NCI-H226 (cell line): ENCODE results near the gene COLEC11.
"Not testable (repeated sequence)": the region's sequence is repeated elsewhere in the genome, so short reads cannot be mapped to it uniquely, and the experiment has no call there.

ENCODE experiments used
- DNase-seq: peaks from one replicate; pipeline ENCODE4 v3.0.0-alpha.2; 2015

COLEC11 gene

DNA sequence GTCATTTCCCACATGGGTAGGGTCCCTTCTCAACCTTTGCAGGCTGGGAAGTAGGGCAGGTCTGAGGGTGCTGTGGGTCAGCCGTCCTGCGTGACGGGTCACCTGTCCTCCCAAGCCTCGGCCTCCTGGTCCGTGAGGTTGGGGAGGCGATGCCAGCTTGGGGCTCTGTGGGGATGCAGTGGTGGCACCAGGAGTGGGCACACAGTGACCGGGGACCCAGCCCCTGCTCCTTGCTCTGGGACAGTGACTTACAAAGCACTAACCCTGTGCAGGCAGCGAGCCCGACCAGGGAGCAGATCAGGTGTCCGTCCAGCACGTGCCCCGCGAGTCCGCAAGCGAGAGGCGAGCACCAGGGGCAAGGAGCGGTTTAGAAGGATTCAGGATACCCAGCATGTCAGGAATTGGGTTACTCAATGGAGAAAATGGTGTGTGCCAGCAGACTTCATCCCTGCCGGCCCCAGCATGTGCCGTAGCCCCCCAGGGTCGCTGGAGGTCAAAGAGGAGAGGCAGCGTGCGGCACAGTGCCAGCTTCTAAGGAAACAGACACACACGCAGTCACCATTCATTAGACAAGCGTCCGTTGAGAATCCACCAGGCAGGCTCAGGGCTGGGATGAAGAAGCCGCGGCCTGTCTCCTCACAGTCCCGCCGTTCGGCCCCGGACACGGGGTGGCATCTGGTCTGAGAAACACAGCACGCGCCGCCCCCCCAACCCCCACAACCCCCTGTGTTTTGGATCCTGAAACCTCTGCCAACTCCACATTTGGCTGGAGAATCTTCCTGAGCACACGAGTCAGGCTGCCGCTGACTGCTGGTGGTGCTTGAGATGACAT, 11.7 kb downstream of the COLEC11 start:
- DNase-seq: no peak

DNA sequence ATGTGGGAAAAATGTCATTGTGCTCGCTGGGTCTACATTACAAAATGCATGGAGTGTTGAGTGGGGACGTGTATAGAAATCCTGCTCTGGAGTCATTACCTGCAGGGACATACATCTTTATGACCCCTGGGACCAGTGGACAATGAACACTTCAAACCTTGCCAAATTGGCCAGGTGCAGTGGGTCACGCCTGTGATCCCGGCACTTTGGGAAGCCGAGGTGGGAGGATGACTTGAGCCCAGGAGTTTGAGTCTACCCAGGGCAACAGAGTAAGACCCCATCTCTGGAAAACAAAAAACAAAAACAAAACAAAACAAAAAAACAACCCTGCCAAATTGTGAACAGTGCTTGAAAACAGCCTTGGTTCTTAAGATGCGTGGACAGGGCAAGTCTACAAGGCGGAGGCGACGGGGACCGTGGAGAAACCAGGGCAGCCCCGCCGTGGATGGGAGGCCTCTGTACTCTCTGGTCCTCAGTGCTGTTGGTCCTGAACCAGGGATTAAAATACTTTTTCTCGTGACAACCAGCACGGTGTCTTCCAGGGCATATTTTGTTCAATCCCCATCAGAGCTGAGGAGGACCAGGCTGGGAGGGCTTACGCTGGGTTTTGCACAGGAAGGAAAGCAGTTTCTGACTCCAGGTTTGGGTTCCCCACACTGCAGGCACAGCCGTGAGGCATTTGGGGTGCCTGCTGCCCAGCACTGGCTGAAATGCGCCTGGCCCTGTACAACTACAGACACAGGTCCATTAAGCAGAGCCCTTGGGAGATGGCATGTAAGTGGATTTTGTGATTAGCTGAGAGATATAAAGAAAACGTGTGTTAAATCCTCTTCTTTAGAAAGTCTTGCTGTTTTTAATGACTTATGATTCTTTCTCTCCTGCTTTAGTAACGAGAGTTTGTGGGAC, 13.7 kb downstream of the COLEC11 start:
- DNase-seq: no peak

DNA sequence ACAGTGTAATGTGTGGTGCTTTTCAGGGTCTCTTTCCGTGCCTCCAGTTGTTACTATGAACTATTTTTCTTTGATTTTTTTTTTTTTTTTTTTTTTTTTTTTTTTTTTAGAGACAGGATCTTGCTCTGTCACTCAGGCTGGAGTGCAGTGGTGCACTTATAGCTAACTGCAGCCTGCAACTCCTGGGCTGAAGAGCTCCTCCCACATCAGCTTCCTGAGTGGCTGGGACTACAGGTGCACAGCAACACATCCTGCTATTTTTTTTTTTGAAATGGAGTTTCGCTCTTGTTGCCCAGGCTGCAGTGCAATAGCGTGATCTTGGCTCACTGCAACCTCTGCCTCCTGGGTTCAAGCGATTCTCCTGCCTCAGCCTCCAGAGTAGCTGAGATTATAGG, 14.4 kb downstream of the COLEC11 start:
- DNase-seq: not testable (repeated sequence)

DNA sequence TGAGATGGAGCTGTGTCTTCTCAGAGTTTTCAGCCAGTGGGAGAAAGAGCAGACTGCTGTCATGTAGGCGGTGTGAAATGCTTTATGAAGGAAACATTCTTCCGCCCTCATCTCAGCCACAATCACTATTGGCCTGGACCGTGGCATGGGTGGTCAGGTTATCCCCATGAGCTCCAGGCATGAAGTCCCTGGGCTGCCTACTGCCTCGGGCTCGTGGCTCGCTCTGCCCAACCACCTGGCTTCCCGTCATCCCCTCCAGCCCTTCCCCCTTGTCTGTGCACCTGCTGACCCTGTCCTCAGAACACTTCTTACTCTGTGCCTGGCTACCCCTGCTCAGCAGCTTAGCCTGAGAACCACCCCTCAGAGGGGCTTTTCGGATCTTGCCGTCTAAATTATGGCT, 15.5 kb downstream of the COLEC11 start:
- DNase-seq: no peak

DNA sequence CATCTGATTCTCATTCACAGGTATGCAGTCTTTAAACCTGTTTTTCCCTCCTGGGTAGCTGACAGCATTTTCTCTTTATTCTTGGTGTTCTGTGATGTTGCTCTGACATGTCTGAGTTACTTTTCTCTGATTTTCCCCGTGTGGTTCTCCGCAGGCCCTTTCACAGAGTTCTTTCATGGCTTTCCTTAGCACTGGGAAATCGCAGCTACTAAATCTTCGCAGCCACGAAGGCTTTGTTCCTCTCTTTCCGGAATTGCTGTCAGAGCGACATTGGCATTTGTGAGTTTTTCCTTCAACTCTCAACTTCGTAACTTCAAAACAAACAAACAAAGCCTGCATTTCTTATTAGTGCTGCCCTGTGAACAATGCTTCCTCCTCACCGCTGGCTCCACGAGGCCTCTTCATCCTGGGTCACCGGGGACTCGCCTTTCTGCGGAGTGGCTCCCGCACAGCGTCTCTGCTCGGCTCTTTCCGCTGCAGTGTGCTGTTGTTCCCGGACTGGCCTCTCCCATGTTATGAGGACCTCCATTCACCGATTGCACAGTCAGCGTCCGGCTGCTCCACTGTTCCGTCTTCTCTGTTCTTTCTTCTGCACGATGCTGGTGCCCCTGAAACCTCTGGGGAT, 16.1 kb downstream of the COLEC11 start:
- DNase-seq: no peak

DNA sequence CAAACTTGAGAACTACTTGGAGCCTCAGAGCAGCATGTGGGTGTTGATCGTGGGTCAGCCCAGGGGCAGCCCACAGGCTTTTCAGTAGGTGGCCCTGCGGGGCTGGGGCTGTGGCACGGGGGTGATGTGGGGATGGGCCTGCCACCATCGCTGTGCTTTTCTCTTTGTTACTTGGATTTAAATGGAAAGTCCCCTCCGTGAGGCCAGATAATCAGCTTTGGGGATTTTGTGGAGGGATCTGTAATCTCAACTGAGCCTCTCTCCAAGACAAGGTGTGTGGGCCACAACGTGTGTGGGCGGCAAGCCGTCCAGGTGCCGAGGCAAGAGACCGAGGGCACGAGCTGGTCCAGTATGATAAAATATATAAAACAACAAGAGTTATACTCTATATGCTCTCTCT, 16.7 kb downstream of the COLEC11 start:
- no peak for DNase-seq

DNA sequence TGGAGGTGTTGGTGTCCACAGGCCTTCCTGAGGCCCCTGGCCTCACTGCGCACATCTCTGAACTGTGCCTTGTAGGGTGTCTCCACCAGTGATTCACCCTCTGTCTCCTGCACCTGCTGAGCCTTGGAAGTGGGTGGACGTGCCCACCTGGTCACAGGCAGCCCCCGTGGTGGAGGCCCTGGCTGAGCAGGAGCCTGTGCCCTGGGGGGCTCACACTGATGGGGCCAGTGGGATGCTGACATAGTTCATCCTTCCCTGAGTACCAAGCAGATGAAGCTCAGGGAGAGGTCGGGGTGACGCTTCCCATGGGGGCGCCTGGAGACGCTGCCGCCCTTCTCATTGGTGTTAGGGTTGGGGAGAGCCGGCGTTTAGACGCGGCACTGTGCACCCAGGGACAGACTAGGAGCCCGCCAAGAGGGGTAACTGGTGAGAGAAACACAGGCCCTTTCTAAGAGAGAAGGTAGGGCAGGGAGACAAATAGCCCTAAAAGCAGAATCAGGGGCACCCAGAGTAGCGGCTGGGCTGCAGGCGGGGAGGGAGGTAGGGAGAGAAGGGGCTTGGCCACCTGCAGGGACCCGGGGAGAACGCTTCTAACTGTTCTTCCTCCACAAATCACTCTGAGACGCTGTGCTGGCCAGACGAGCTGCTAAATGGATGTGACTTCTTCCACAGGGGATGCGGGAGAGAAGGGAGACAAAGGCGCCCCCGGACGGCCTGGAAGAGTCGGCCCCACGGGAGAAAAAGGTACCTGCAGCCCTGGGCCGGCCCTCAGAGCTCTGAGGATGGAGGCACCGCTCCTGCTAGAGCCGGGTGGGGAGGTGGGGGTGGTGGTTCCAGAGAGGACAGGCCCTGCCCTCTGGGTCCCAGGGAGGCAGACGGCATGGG, 18.0 kb downstream of the COLEC11 start:
- DNase-seq: no peak

DNA sequence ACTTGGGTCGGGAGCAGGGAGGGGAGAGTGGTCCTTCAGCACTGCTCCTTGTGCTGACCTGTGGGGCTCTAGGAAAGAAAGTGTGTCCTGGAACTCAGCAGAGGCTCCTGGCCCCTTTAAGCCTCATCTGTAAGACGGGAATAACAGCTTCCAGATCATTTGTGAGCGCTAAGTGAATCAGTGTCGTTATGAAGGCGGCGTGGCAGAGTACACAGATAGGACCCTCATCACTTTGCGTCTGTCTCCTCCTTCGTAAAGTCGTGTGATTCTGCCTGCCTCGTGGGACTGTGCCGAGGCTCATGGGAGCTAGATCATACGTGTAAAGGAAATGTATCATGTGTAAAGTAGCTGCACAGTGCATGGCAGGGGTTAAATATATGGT, 18.6 kb downstream of the COLEC11 start:
- no peak for DNase-seq

DNA sequence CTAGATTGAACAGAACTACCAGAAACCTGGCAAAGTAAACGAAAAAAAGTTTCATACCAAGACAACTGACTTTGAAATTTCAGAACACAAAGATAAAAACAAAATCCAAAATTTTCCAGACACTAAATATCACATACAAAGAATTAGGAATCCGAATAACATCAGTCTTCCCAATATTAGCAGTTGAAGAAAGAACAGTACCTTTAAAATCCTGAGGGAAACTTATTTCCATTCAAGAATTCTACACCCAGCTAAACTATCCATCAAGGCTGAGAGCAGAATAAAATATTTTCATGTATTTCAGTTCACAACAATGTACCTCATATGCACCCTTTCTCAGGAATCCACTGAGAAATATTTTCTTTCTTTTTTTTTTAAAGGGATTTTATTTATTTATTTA, 19.8 kb downstream of the COLEC11 start:
- DNase-seq: not testable (repeated sequence)

DNA sequence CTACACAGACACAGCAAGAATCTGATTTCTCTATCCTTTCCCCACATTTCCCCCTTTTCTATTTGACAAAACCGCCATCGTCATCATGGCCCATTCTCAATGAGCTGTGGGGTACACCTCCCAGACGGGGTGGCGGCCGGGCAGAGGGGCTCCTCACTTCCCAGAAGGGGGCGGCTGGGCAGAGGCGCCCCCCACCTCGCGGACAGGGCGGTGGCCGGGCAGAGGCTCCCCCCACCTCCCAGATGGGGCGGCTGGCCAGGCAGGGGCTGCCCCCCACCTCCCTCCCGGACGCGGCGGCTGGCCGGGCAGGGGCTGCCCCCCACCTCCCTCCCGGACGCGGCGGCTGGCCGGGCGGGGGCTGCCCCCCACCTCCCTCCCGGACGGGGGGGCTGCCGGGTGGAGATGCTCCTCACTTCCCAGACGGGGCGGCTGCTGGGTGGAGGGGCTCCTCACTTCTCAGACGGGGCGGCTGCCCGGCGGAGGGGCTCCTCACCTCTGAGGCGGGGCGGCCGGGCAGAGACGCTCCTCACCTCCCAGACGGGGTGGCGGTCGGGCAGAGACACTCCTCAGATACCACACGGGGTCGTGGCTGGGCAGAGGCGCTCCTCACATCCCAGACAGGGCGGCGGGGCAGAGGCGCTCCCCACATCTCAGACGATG, 20.8 kb downstream of the COLEC11 start:
- DNase-seq: not testable (repeated sequence)

DNA sequence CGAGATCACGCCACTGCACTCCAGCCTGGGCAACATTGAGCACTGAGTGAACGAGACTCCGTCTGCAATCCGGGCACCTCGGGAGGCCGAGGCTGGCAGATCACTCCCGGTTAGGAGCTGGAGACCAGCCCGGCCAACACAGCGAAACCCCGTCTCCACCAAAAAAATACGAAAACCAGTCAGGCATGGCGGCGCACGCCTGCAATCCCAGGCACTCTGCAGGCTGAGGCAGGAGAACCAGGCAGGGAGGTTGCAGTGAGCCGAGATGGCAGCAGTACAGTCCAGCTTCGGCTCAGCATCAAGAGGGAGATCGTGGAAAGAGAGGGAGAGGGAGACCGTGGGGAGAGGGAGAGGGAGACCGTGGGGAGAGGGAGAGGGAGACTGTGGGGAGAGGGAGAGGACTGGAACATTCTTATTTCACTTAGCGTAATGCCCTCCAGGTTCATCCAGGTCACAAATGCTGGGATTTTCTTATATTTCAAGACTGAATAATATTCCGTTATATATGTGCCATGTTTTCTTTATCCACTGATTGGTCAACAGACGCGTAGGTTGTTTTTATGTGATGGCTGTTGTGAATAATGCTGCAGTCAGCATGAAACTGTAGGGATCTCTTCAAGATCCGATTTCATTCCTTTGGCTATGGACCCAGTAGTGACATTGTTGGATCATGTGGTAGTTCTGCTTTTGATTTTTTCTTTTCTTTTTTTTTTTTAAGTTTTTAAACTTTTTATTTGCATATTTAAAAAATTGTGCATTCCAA, 21.7 kb downstream of the COLEC11 start:
- DNase-seq: not testable (repeated sequence)

DNA sequence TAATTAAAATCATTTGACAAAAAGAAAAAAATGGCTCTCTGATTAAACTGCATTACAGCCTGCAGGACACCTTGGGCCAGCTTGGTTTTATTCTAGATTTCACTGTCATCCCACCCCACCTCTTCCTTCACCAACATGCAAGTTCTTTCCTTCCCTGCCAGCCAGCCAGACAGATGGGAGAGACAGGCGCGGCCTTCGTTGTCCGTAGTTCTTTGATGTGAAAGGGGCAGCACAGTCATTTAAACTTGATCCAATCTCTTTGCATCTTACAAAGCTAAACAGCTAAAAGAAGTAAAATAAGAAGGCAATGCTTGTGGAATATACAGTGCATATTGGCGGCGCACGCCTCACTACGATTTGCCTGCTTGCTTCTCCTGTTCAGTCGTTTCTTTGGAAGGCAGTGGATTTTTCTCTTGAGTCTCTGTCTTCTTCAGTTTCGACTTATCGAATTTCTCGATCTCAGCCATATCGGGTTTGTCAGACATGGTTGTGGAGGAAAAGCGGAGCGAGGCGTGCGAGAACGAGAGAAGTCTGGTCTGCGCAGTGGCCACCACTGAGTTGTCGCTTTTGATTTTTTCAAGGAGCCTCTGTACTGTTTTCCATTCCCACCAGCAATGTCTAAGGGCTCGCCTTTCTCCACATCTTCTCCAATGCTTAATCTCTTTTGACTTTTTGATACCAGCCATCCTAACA, 22.4 kb downstream of the COLEC11 start:
- DNase-seq: no peak

DNA sequence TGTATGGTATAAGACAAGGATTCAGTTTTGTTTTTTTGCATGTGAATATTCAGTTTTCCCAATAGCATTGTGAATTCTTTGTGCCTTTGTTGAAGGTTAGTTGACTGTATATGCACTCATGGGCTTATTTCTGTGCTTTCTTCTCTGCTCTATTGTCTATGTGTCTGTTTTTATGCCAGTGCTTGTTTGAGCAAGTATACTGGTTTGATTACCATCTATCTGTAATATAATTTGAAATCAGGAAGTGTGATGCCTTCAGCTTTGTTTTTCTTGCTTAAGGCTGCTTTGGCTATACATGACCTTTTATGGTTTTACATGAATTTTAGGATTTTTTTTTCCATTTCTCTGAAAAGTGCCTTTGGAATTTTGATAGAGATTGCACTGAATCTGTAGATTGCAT, 23.5 kb downstream of the COLEC11 start:
- no peak for DNase-seq

DNA sequence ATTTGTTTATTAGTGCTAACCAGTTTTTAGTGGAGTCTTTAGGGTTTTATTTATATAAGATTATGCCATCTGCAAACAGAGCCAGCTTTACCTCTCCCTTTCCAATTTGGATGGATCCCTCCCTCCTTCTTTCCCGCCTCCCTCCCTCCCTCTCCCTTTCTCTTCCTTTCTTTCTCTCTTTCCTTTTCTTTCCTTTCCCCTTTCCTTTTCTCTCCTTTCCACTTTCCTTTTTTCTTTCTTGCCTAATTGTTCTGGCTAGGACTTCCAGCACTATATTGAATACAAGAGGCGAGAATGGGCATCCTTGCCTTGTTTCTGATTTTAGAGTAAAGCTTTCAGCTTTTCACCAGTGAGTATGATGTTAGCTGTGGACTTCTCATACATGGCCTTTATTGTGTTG, 24.1 kb downstream of the COLEC11 start:
- DNase-seq: no peak

DNA sequence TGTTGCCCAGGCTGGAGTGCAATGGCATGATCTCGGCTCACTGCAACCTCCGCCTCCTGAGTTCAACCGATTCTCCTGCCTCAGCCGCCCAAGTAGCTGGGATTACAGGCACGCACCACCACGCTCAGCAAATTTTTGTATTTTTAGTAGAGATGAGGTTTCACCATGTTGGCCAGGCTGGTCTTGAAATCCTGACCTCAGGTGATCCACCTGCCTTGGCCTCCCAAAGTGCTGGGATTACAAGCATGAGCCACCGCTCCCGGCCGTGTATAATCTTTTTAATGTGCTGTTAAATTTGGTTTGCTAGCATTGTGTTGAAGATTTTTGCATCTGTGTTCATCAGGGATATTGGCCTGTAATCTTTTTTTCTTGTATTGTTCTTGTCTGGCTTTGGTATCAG, 24.7 kb downstream of the COLEC11 start:
- DNase-seq: not testable (repeated sequence)

DNA sequence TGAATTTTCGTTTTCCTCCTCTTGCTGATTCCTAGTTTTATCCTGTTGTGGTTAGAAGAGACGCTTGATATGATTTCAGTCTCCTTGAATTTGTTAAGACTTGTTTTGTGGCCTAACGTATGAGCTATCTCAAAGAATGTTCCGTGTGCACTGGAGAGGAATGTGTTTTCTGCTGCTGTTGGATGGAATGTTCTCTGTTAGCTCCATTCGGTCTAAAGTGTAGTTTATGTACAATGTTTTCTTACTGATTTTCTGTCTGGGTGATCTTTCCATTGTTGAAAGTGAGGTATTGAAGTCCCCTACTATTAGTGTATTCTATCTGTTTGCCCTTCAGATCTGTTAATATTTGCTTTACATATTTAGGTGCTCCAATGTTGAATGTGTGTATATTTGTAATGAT, 25.9 kb downstream of the COLEC11 start:
- DNase-seq: no peak

DNA sequence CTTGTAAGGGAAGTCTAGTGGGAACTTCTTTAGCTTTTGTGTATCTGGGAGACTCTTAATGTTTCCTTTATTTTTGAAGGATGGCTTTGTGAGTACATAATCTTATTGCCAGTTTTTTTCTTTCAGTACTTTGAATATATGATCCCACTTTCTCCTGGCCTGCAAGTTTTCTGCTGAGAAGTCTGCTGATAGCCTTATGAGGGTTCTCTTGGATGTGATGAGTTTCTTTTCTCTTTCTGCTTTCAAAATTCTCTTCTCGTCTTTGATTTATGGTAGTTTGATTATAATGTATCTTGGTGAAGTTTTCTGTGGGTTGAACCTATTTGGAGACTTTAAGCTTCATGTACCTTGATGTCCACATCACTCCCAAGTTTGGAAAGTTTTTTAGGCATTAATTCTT, 28.1 kb downstream of the COLEC11 start:
- DNase-seq: no peak

DNA sequence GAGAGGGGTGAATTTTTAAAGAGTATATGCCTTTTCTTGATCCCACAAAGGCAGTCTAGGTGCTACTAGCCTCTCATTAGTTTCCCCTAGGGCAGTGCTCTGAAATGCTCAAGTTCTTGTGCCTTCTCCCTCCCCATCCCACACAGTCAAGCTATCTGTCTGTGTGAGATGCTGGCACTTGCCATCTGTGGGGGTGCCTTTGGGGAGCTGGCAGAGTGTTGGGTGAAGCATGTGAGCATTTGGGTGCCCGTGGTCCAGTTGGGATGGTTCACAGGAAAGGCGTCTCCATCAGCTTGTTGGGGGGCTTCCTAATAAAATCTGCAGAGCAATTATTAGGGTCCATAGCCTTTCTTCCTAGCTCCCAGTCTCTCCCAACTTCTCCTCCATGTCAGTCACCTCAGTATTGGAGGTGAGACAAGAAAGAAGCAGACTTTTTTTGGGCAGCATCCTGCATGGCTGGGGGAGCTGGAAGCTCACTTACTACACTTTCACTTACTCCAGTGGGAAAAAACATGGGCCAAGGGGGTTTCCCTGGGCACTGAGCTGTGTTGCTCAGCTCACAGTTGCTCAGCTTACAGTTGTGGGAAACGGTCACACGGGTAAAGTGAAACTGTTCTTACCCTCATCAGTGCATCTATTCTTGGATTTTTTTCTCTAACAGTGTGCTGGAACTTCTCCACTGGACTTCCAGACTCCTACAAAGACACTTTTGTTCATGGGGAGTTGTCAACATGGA, 29.3 kb downstream of the COLEC11 start:
- DNase-seq: no peak

DNA sequence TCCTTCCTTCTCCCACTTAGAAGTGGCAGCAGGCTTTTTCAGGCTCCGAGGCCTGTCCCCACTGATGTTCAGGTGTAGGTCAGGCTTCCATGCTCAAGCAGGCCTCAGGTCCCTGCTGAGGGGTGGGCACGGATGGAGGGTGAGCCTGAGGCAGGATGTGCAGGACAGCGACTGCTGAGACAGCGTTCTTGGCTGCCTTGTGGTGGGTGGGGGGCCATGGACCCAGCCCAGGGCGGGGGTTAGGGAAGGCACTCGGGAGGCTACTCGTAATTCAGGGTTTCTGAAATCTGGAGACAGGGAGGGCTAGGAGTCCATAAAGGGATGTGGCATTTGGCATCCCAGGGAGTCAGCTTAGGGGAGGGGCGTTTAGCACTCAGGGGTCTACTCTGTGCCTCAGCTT, 30.3 kb downstream of the COLEC11 start:
- DNase-seq: no peak
